HCT116 (cell line): Measurements from ENCODE around the gene PCYT1A. TPM values are rescaled to one million over a fixed set of nuclear protein-coding genes. Genes with fewer than 3 reads are reported as not detected.
A peak's percentile ranks its signal among the peaks of the same experiment; 100 is the strongest.

Experiments
- ATAC-seq: fragments of 200-7000 bp; cut with Tn5 transposase; 2 replicates; pipeline ENCODE4 v1.9.1; 2020; ENCODE audit warnings: mild to moderate bottlenecking, moderate library complexity
- BruUV-seq: library from RNA; stranded (reverse); fragments of 400-500 nt; replicated peaks from 2 replicates; lab custom pipeline; 2021; lab: Mats Ljungman, UMichigan
- CTCF ChIA-PET: fragments of 300-600 bp; sonication (Branson Sonifier 250); formaldehyde crosslinking; loops from one replicate; lab custom pipeline; 2021; ENCODE audit warnings: antibody characterized with exemption; lab: Charles Lee
- POLR2A ChIA-PET: fragments of 300-600, 350-600 bp; sonication (Branson Sonifier 250); formaldehyde crosslinking; loops from one replicate; lab custom pipeline; 2021; ENCODE audit warnings: antibody characterized with exemption; lab: Charles Lee
- RAD21 ChIA-PET, 2 experiments: fragments of 300-600 bp; sonication (Branson Sonifier 250); formaldehyde crosslinking; loops; one replicate each; lab custom pipeline; 2023; ENCODE audit warnings: low total read pairs in 2 of 2; ENCODE audit not compliant: uncharacterized antibody in 2 of 2, unreplicated experiment in 2 of 2, low non-redundant PET in 1 of 2; lab: Charles Lee
- DNase-seq: peaks from one replicate; pipeline ENCODE4 v3.0.0-alpha.2; 2010; ENCODE audit warnings: low read depth, low spot score
- H2AFZ ChIP-seq: fragments of 200-600 bp; shearing (Covaris generic), sonication (generic); 2 replicates; pipeline ENCODE4 v1.6.1; 2017; ENCODE audit warnings: low read depth, mixed run types, mixed read lengths, antibody characterized with exemption, low read length; ENCODE audit not compliant: poor library complexity, severe bottlenecking
- H3K27ac ChIP-seq: 2 replicates; pipeline ENCODE4 v1.5.1; 2012; ENCODE audit warnings: low read depth, low read length
- H3K27me3 ChIP-seq: fragments of 200-600 bp; sonication (generic); 2 replicates; pipeline ENCODE4 v1.6.1; 2016; ENCODE audit warnings: mixed run types, low read length, mixed read lengths; ENCODE audit not compliant: insufficient read depth
- H3K36me3 ChIP-seq, 2 experiments: fragments of 200-500 bp in 1 of 2; fragments of 200-600 bp in 1 of 2; sonication (Bioruptor generic) in 1 of 2; sonication (generic) in 1 of 2; 2 replicates each; pipeline versions ENCODE4 v1.5.1 to v1.6.1; 2014 to 2016; ENCODE audit warnings: low read length in 2 of 2, inconsistent platforms in 1 of 2, mixed read lengths in 1 of 2, mixed run types in 1 of 2; ENCODE audit not compliant: insufficient read depth in 2 of 2, control insufficient read depth in 1 of 2
- H3K4me1 ChIP-seq, 2 experiments: fragments of 200-600 bp in 1 of 2; sonication (generic) in 1 of 2; 2 replicates each; pipeline versions ENCODE4 v1.5.1 to v1.6.1; 2012 to 2017; ENCODE audit warnings: low read length in 2 of 2, inconsistent platforms in 1 of 2, mild to moderate bottlenecking in 1 of 2, mixed read lengths in 1 of 2, mixed run types in 1 of 2, moderate library complexity in 1 of 2; ENCODE audit not compliant: insufficient read depth in 2 of 2, control insufficient read depth in 1 of 2
- H3K4me2 ChIP-seq: fragments of 200-600 bp; sonication (generic); 2 replicates; pipeline ENCODE4 v1.6.1; 2017; ENCODE audit warnings: mixed run types, low read length, mixed read lengths
- H3K4me3 ChIP-seq, 2 experiments: fragments of 200-600 bp in 1 of 2; sonication (generic) in 1 of 2; replicated peaks in 1 of 2; 2 replicates each; pipeline ENCODE4 v1.5.1; 2011 to 2016; ENCODE audit warnings: low read length in 2 of 2, control low read depth in 1 of 2, low read depth in 1 of 2, mild to moderate bottlenecking in 1 of 2, mixed read lengths in 1 of 2, mixed run types in 1 of 2
- H3K79me2 ChIP-seq: fragments of 200-600 bp; sonication (generic); 2 replicates; pipeline ENCODE4 v1.6.1; 2017; ENCODE audit warnings: mild to moderate bottlenecking, mixed run types, low read length, moderate library complexity, mixed read lengths; ENCODE audit not compliant: insufficient read depth
- H3K9ac ChIP-seq: fragments of 200-600 bp; sonication (generic); 2 replicates; pipeline ENCODE4 v1.6.1; 2016; ENCODE audit warnings: low read length, mixed read lengths
- H3K9me2 ChIP-seq: fragments of 200-600 bp; sonication (generic), shearing (Covaris generic); 2 replicates; pipeline ENCODE4 v1.6.1; 2017; ENCODE audit warnings: mixed run types, mild to moderate bottlenecking, moderate library complexity; ENCODE audit not compliant: insufficient read depth
- H3K9me3 ChIP-seq, 2 experiments: fragments of 200-500 bp in 1 of 2; fragments of 200-600 bp in 1 of 2; sonication (Bioruptor generic) in 1 of 2; sonication (generic) in 1 of 2; 2 replicates each; pipeline ENCODE4 v1.6.1; 2014 to 2017; ENCODE audit warnings: low read length in 2 of 2, mixed read lengths in 2 of 2, inconsistent platforms in 1 of 2, low read depth in 1 of 2, mild to moderate bottlenecking in 1 of 2, mixed run types in 1 of 2, moderate library complexity in 1 of 2; ENCODE audit not compliant: control insufficient read depth in 1 of 2, insufficient read depth in 1 of 2
- H4K20me1 ChIP-seq: fragments of 200-600 bp; sonication (generic), shearing (Covaris generic); 2 replicates; pipeline ENCODE4 v1.6.1; 2017; ENCODE audit warnings: mixed run types, mild to moderate bottlenecking, moderate library complexity; ENCODE audit not compliant: insufficient read depth
- ATF3 ChIP-seq: IDR thresholded peaks from 2 replicates; pipeline ENCODE4 v1.6.1; 2012
- CBX3 ChIP-seq: IDR thresholded peaks from 2 replicates; pipeline ENCODE4 v1.6.1; 2012; ENCODE audit warnings: low read depth
- CEBPB ChIP-seq: IDR thresholded peaks from 2 replicates; pipeline ENCODE4 v1.6.1; 2012; ENCODE audit warnings: low read depth
- CTCF ChIP-seq, 3 experiments: fragments of 200-600 bp in 1 of 3; sonication (generic) in 1 of 3; IDR thresholded peaks in 2 of 3; conservative IDR thresholded peaks in 1 of 3; 2 replicates each; pipeline ENCODE4 v1.5.1; 2012 to 2017; ENCODE audit warnings: low read depth in 2 of 3, low read length in 2 of 3, antibody characterized with exemption in 1 of 3, borderline replicate concordance in 1 of 3, control low read depth in 1 of 3, mild to moderate bottlenecking in 1 of 3, mixed read lengths in 1 of 3, mixed run types in 1 of 3, moderate library complexity in 1 of 3; ENCODE audit not compliant: insufficient read depth in 1 of 3
- EGR1 ChIP-seq: IDR thresholded peaks from 2 replicates; pipeline ENCODE4 v1.6.1; 2012; ENCODE audit warnings: low read depth
- ELF1 ChIP-seq: IDR thresholded peaks from 2 replicates; pipeline ENCODE4 v1.6.1; 2012; ENCODE audit warnings: low read depth, borderline replicate concordance
- EZH2phosphoT487 ChIP-seq: fragments of 200-600 bp; IDR thresholded peaks from 2 replicates; pipeline ENCODE4 v1.6.1; 2018; ENCODE audit warnings: antibody characterized with exemption, borderline replicate concordance
- FOSL1 ChIP-seq: IDR thresholded peaks from 2 replicates; pipeline ENCODE4 v1.6.1; 2012; ENCODE audit warnings: low read depth
- JUND ChIP-seq: IDR thresholded peaks from 2 replicates; pipeline ENCODE4 v1.6.1; 2012
- MAX ChIP-seq: IDR thresholded peaks from 2 replicates; pipeline ENCODE4 v1.6.1; 2012
- POLR2A ChIP-seq: IDR thresholded peaks from 2 replicates; pipeline ENCODE4 v1.7.0; 2011; ENCODE audit warnings: borderline replicate concordance; ENCODE audit not compliant: insufficient read depth, insufficient read length; ENCODE audit errors: extremely low read depth
- POLR2AphosphoS5 ChIP-seq: IDR thresholded peaks from 2 replicates; pipeline ENCODE4 v1.6.1; 2011; ENCODE audit warnings: mild to moderate bottlenecking, low read depth, low read length, moderate library complexity
- RAD21 ChIP-seq: IDR thresholded peaks from 2 replicates; pipeline ENCODE4 v1.6.1; 2012; ENCODE audit warnings: low read depth, mild to moderate bottlenecking
- SIN3A ChIP-seq: IDR thresholded peaks from 2 replicates; pipeline ENCODE4 v1.6.1; 2012; ENCODE audit warnings: low read depth
- SP1 ChIP-seq: IDR thresholded peaks from 2 replicates; pipeline ENCODE4 v1.6.1; 2012; ENCODE audit warnings: low read depth
- SRF ChIP-seq: IDR thresholded peaks from 2 replicates; pipeline ENCODE4 v1.6.1; 2012; ENCODE audit warnings: low read depth
- TCF7L2 ChIP-seq: IDR thresholded peaks from 2 replicates; pipeline ENCODE4 v1.7.0; 2011; ENCODE audit warnings: borderline replicate concordance, inconsistent platforms; ENCODE audit not compliant: insufficient read depth, insufficient read length; ENCODE audit errors: extremely low read depth
- YY1 ChIP-seq: IDR thresholded peaks from 2 replicates; pipeline ENCODE4 v1.6.1; 2011; ENCODE audit warnings: low read length, low read depth, moderate library complexity, mild to moderate bottlenecking; ENCODE audit not compliant: insufficient replicate concordance; ENCODE audit errors: extremely low read depth
- ZBTB33 ChIP-seq: IDR thresholded peaks from 2 replicates; pipeline ENCODE4 v1.6.1; 2011; ENCODE audit warnings: mild to moderate bottlenecking, low read length, moderate library complexity; ENCODE audit not compliant: insufficient replicate concordance; ENCODE audit errors: extremely low read depth
- ZFX ChIP-seq: fragments of 450-650 bp; IDR thresholded peaks from 2 replicates; pipeline ENCODE4 v1.6.1; 2017
- ZNF274 ChIP-seq: fragments of 200-500 bp; sonication (Bioruptor generic); IDR thresholded peaks from 2 replicates; pipeline ENCODE4 v1.6.1; 2014; ENCODE audit warnings: mild to moderate bottlenecking, low read depth, low read length, inconsistent platforms
- intact Hi-C: fragments of 100-400 bp; cut with micrococcal nuclease; formaldehyde crosslinking; loops from 2 replicates; pipeline ENCODE4 v1.10.0; 2022
- total RNA-seq: library from RNA; stranded (reverse); gene quantifications from one replicate; pipeline ENCODE4 v1.2.1, GENCODE V29; 2021; ENCODE audit not compliant: unreplicated experiment

PCYT1A gene
- total RNA-seq, 1 experiment from 2014 or later, result 32.1 TPM

- peak within 1 kb of the TSS; percentile 86 to 89 for H3K4me3 ChIP-seq
- H3K4me2 ChIP-seq, result peak within 1 kb of the TSS; percentile 91
- H3K27ac ChIP-seq, result peak within 1 kb of the TSS; percentile 75
- H4K20me1 ChIP-seq, result no peaks in the 10 kb centered on the region
- H3K9me2 ChIP-seq, result no peaks in the 10 kb centered on the region
- ChIA-PET POLR2A (interaction anchor here (0.7 to 1.0 kb wide), 3 partner anchors 10 to 184 kb away, joined by 3 to 6 read pairs (median 4); no protein-coding TSS in a partner anchor), CTCF (no interaction called here), RAD21 (interaction anchor here in 1 of 2 experiments (0.6 to 1.2 kb wide), 2 partner anchors 21 kb away, joined by 3 read pairs; no protein-coding TSS in a partner anchor)
- peaks cover 13% of the 10 kb centered on the region for H3K79me2 ChIP-seq
- H3K9me3 ChIP-seq, result no peaks in the 10 kb centered on the region
- peak; percentile 88 for ATAC-seq
- no peaks in the 10 kb centered on the region for H3K27me3 ChIP-seq
- no peak within 1 kb of the TSS for H2AFZ ChIP-seq
- intact Hi-C loops, result loop anchor here (10.0 kb wide), 1 partner anchor 187 kb away; the partner anchor contains the start of gene RNF168
- H3K36me3 ChIP-seq, result no peaks in the 10 kb centered on the region
- peaks cover 5 to 40% of the 10 kb centered on the region in 2 experiments; a peak in 3 of 4 replicates for H3K4me1 ChIP-seq
- BruUV-seq, result no TSS peak
- peak within 1 kb of the TSS; percentile 93 for H3K9ac ChIP-seq
- peak; percentile 74 for DNase-seq
- TF ChIP-seq MAX, result peak; percentile 81
- TF ChIP-seq CEBPB, result no peak
- TF ChIP-seq POLR2AphosphoS5, result peak; percentile 95
- TF ChIP-seq EGR1, result no peak
- TF ChIP-seq ATF3, result no peak
- peak; percentile 67 for TF ChIP-seq POLR2A
- no peak for TF ChIP-seq JUND
- peak; percentile 47 for TF ChIP-seq ZBTB33
- 0 out of 2 replicates have a peak, but pooled peaks have one; percentile 17 for TF ChIP-seq RAD21
- TF ChIP-seq CTCF (IDR thresholded peaks at IDR 0.05 in 2 of 3, conservative IDR thresholded peaks at IDR 0.05 in 1 of 3; ENCODE audit: borderline replicate concordance in 1 of 3, insufficient read depth in 1 of 3, low read depth in 2 of 3, low read length in 2 of 3), result no peak
- TF ChIP-seq SRF, result no peak
- TF ChIP-seq SIN3A, result peak; percentile 82; the same call in 1 of the 2 replicates
- TF ChIP-seq EZH2phosphoT487, result no peak
- TF ChIP-seq ELF1, result no peak
- no peak; the same call in 1 of the 2 replicates for TF ChIP-seq CBX3
- no peak for TF ChIP-seq SP1
- peak; percentile 95 for TF ChIP-seq ZFX
- no peak for TF ChIP-seq TCF7L2
- no peak for TF ChIP-seq ZNF274
- TF ChIP-seq FOSL1, result no peak
- peak; percentile 76 for TF ChIP-seq YY1
Observed at GRCh38 chr3:196317687-196318467, 30.4 kb upstream of the PCYT1A start, which contains the start of gene DYNLT2B. DYNLT2B (minus strand) TSS chr3:196318240; CDS start chr3:196318152, 88 bp downstream.
